ENCODE data around the gene ERBB2.

Gene ERBB2

GRCh38 chr17:39666231-39666600 lies 33.6 kb upstream of the ERBB2 start:
- no peak for DNase-seq

DNA sequence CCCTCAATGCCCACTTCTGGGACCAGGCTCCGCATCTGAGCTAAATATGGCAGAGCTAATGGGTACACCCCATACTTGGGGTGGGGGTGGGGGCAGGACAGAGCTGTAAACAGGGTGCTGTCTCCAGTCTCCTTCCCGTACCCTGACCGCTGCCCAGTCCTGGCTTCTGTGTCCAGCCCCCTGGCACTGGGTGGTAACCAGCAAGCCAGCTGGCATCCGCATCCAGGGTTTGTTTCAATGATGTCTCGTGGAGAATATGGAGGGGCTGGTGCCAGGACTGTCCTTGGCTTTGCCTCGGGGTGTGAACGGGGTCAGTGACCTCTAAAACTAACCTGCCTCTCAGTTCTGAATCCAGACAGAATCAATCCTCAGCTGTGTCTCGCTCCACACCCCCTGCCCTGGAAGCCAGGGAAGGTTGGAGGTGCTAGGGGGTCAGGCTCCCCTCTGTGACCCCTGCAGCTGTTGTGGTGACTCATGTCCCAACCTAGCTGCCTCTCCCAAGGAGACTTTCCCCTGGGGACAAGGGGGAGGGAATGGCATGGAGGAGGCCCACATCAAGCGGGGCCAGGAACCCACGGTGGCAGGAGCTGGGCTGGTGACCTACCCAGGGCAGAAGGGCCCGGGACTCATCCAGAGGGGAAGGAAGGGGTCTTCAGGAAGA lies 33.1 kb upstream of the ERBB2 start:
- no peak for DNase-seq

GRCh38 chr17:39667262-39667944 lies 32.5 kb upstream of the ERBB2 start:
- no peak for DNase-seq

- DNase-seq: peak; percentile 80
Observed at GRCh38 chr17:39667945-39668924, 31.6 kb upstream of the ERBB2 start, which contains the start of gene PNMT. PNMT (plus strand) TSS chr17:39668453; CDS start chr17:39668476, 23 bp downstream.

- no peak for DNase-seq
Observed at GRCh38 chr17:39669897-39670735, 29.7 kb upstream of the ERBB2 start.

- no peak for DNase-seq
Observed at GRCh38 chr17:39670746-39671145, 29.1 kb upstream of the ERBB2 start.

DNA sequence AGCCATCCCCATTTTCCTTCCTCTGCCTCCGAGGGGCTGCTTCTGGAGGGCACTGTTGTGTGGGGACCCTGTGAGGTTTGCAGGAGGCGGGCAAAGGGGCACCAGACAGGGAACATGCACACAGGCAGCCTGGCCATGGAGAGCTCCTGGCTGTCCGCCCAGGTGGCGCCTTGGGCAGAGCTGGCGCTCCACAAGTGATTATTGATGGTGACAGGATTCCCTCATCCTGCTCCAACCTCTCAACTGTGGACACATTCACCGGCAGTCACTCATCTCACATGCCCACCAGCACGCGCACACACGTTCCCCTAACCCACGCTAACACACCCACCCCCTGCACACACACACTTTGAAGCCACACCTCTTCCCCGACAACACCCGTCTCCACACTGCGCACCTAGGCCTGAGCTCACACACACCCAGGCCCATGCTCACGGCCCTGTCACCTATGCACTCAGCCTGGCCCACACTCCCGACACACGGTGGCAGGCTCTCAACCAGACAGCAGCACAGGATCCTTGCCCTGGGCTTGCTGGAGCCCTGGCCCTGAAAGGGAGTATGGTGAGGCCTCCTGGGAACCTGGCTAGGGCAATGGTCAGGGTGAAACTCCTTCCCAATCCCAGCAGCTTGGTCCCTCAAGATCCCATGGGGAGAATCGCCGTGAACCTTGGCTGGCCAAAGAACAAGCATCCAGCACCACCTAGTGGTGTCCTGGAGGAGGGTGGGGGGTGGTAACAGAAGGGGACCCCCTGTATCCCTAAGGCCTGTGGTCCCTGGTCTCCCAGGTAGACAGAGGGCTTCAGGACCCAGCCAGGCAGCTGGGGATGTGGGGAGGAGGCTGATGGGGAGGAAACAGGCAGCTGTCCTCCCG lies 28.0 kb upstream of the ERBB2 start:
- DNase-seq: no peak

GRCh38 chr17:39672522-39673334 lies 27.1 kb upstream of the ERBB2 start:
- no peak for DNase-seq

GRCh38 chr17:39673335-39674081 lies 26.4 kb upstream of the ERBB2 start:
- no peak for DNase-seq

GRCh38 chr17:39674179-39674578 lies 25.7 kb upstream of the ERBB2 start:
- no peak for DNase-seq

DNA sequence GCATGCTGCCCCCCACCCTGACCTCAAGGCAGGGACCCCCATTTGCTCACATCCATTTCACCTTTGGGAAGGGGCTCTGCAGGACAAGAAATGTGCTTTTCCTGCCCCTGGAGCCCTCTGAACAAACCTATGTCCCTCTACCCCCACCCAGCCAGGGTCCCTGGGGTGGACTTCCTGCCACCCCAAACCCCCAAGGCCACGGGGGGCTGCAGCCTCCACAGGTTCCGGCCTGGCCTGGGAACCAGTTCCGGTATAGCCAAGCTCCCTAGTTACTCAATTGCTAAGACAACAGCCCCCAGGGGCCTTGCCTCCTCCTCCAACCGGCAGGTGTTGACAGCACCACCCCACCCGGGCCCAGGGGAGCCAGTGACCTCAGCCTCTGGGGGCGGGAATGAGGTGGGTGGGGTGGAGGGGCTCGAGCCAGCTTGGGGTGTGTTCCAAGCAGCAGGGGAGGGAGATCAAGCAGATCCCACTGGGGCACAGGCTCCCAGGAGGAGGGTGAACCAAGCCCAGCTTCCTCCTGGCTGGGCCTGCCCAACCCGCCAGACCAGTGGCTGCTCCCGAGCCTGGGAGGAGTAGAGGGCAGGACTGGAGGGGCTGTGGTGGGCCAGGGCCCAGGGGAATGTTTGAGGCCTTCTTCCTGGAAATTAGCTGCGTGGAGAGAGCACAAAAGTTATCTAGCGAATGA lies 25.0 kb upstream of the ERBB2 start:
- DNase-seq: no peak

GRCh38 chr17:39675390-39676082 lies 24.3 kb upstream of the ERBB2 start:
- no peak for DNase-seq

DNA sequence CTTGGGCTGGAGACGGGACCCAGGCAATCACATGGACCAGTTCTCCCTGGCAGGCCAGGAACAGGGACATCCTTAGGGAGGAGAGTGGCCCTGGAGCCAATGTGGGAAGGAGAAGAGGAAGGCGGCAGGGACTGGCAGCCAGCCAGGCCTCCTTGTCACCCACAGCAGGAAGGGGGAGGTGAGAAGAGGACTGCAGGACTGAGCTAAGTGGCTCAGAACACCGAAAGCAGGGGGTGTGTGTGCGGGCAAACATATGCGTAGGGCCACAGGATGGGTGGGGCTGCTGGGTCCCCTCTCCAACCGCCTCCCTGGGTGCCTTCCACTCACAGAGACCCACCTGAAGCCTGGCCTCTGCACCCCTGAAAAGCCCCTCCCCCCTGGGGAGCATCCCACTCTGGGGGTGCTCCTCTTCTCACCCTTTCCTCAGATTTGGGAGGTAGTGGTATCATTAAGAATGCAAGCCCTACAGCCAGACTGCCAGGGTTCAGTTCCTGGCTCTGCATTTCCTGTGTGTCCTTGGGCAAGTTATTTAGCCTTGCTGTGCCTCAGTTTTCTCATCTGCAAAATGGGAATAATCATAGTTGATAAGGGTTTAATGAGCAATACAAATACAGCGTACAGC lies 23.6 kb upstream of the ERBB2 start:
- no peak for DNase-seq

- DNase-seq: no peak
Observed at GRCh38 chr17:39677072-39677471, 22.8 kb upstream of the ERBB2 start.

DNA sequence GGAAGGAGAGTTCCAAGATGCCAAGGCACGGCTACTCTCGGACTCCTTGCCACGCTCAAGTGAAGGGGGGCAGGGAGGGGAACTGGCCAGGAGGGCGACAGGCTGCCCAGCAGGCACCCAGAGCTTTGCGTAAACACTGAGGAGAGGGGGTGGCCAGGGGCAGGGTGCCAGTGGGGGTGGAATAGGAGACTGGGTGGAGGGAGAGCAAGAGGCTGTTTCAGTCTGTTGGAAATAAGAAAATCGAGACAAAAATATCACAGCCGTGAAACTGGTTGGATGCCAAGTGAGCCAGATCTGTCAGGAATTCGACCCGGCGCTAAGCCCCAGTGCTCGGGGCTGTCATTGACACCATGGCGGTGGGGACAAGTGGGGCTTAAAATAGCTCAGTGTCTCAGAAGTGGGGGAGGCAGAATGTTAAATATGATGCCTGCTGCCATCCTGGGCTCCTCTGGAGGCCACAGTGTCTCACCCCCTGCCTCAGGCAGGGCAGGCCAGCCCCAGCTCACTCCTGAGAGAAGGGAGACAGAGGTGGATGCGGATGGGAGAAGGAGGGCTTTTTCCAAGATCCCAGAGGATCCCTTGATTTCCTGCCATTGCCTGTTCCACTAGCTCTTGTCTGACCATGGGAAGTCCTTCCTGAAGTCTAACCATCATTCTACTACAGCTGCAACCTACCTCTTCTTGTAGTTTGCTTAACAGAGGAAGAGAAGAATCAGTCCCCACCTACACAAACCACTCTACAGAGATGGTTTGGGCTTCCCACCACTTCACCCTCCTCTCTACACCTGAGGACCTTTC lies 22.1 kb upstream of the ERBB2 start:
- no peak for DNase-seq

DNA sequence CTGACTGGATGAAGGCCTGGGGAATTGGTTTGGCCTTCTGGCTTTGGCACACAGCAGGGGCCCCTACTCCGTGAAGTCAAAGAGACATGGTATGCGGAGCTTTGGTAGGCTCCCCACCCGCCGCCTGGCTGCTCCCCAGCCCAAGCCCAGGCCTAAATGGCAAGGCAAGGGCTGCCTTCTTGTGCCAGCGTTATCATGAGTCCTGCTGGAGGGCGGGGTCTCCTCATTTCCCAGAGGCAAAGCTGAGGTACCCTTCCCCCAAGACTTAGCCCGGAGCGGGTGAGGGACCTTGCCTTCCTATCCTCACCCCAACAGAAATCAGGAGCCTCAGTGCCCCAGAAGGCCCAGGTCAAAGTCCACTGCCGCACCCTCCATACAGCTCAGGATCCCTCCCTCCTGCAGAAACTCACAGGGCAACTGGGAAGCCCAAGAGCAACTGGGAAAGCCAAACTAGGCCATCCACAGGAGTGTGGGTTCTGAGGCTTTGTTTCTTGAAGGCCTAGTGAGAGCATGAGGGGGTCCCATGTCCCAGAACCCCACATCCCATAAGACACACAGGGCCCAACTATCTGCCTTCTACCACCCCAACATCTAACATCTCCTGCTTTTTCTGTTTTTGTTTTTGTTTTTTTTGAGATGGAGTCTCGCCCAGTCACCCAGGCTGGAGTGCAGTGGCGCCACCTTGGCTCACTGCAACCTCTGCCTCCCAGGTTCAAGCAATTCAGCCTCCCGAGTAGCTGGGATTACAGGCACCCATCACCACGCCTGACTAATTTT lies 21.3 kb upstream of the ERBB2 start:
- no peak for DNase-seq

All from activated naive CD4-positive, alpha-beta T cell treated with anti-CD3 and anti-CD28 coated beads, Interleukin-2, amount 50 U/mL, for 16 hours (primary cell).